HFFc6 (cell line): ENCODE data around the gene COQ9. TPM values are rescaled to one million over a fixed set of nuclear protein-coding genes. Genes with fewer than 3 reads are reported as not detected.

Source experiments
- DNase-seq: peaks from one replicate; pipeline ENCODE4 v3.0.0-alpha.2; 2018
- H3K27ac Mint-ChIP-seq: 2 replicates; pipeline ENCODE4 v1.8.0; 2020; ENCODE audit warnings: mild to moderate bottlenecking, mixed read lengths
- H3K27me3 Mint-ChIP-seq: 2 replicates; pipeline ENCODE4 v1.8.0; 2021; ENCODE audit warnings: mild to moderate bottlenecking, moderate library complexity, mixed read lengths; ENCODE audit not compliant: insufficient read depth
- H3K36me3 Mint-ChIP-seq: 2 replicates; pipeline ENCODE4 v1.8.0; 2021; ENCODE audit warnings: low read depth, mixed read lengths
- H3K4me1 Mint-ChIP-seq: 2 replicates; pipeline ENCODE4 v1.8.0; 2020; ENCODE audit warnings: low read depth, mixed read lengths
- H3K4me3 Mint-ChIP-seq: 2 replicates; pipeline ENCODE4 v1.8.0; 2020; ENCODE audit warnings: mild to moderate bottlenecking, moderate library complexity, mixed read lengths
- H3K9me3 Mint-ChIP-seq: 2 replicates; pipeline ENCODE4 v1.8.0; 2020; ENCODE audit warnings: mild to moderate bottlenecking, mixed read lengths
- CTCF ChIP-seq: fragments of 200-600 bp; sonication (generic); IDR thresholded peaks from 2 replicates; pipeline ENCODE4 v1.5.0; 2021; ENCODE audit warnings: antibody characterized with exemption, mild to moderate bottlenecking
- total RNA-seq, 6 experiments: library from RNA; stranded (reverse); fragmentation: NEBNext Ultra II Directional; extraction: Animal tissue kit (Norgen Biotek cat#: 25700); gene quantifications; 2 replicates in 1 of 6; 3 replicates in 5 of 6; pipeline ENCODE4 v1.2.3, GENCODE V29; 2021

COQ9 gene
- total RNA-seq, 6 experiments from 2014 or later, result 28.0 to 34.2 (median 30.7) TPM

GRCh38 chr16:57444711-57445110 lies 2.6 kb upstream of the COQ9 start:
- H3K27ac Mint-ChIP-seq, result peak overlapping the region; percentile 46; the same call in 1 of the 2 replicates
- H3K4me1 Mint-ChIP-seq, result peaks cover 31% of the 10 kb centered on the region
- peaks cover 25% of the 10 kb centered on the region for H3K36me3 Mint-ChIP-seq
- no peaks in the 10 kb centered on the region; the same call in 1 of the 2 replicates for H3K27me3 Mint-ChIP-seq
- peaks cover 15% of the 10 kb centered on the region for H3K9me3 Mint-ChIP-seq
- no peak for TF ChIP-seq CTCF
- H3K4me3 Mint-ChIP-seq, result no peak overlapping the region
- DNase-seq, result no peak

- peaks cover 31% of the 10 kb centered on the region for H3K4me1 Mint-ChIP-seq
- H3K9me3 Mint-ChIP-seq, result peaks cover 7% of the 10 kb centered on the region
- H3K4me3 Mint-ChIP-seq, result no peak overlapping the region
- no peak for TF ChIP-seq CTCF
- DNase-seq, result no peak
- H3K27me3 Mint-ChIP-seq, result no peaks in the 10 kb centered on the region; the same call in 1 of the 2 replicates
- peaks cover 17% of the 10 kb centered on the region for H3K36me3 Mint-ChIP-seq
- H3K27ac Mint-ChIP-seq, result no peak overlapping the region
Measured at GRCh38 chr16:57445510-57445909, 1.8 kb upstream of the COQ9 start.

GRCh38 chr16:57446531-57447185 lies 621 bp upstream of the COQ9 start:
- Mint-ChIP-seq H3K36me3 (peaks cover 8% of the 10 kb centered on the region; the same call in 1 of the 2 replicates), H3K9me3 (no peaks in the 10 kb centered on the region), H3K4me3 (peak overlapping the region; percentile 98), H3K4me1 (peaks cover 31% of the 10 kb centered on the region), H3K27ac (peak overlapping the region; percentile 90), H3K27me3 (no peaks in the 10 kb centered on the region; the same call in 1 of the 2 replicates)
- no peak for TF ChIP-seq CTCF
- peak; percentile 10 for DNase-seq

GRCh38 chr16:57452021-57452420 lies 4.7 kb downstream of the COQ9 start:
- peaks cover 14% of the 10 kb centered on the region; the same call in 1 of the 2 replicates for H3K36me3 Mint-ChIP-seq

GRCh38 chr16:57462209-57462977 lies 15.1 kb downstream of the COQ9 start, which contains the start of gene POLR2C:
Gene POLR2C (plus strand): TSS chr16:57462679. CDS start chr16:57462725, 46 bp downstream.
- H3K36me3 Mint-ChIP-seq, result peaks cover 26% of the 10 kb centered on the region
- DNase-seq, result peak; percentile 79
- H3K27ac Mint-ChIP-seq, result peak within 1 kb of the TSS; percentile 94
- TF ChIP-seq CTCF, result peak; percentile 95
- H3K27me3 Mint-ChIP-seq, result peaks cover 5% of the 10 kb centered on the region
- H3K4me1 Mint-ChIP-seq, result peaks cover 20% of the 10 kb centered on the region
- peak within 1 kb of the TSS; percentile 99 for H3K4me3 Mint-ChIP-seq
- H3K9me3 Mint-ChIP-seq, result no peaks in the 10 kb centered on the region

More at GRCh38 chr16:57452021-57452420, 4.7 kb downstream of the COQ9 start:
- no peak overlapping the region for H3K4me3 Mint-ChIP-seq
- no peaks in the 10 kb centered on the region for H3K9me3 Mint-ChIP-seq
- DNase-seq, result no peak
- no peak overlapping the region for H3K27ac Mint-ChIP-seq
- H3K4me1 Mint-ChIP-seq, result peaks cover 12% of the 10 kb centered on the region
- no peaks in the 10 kb centered on the region; the same call in 1 of the 2 replicates for H3K27me3 Mint-ChIP-seq
- TF ChIP-seq CTCF, result no peak
